ENCODE measurements around the gene NAT8L.

NAT8L gene

DNA sequence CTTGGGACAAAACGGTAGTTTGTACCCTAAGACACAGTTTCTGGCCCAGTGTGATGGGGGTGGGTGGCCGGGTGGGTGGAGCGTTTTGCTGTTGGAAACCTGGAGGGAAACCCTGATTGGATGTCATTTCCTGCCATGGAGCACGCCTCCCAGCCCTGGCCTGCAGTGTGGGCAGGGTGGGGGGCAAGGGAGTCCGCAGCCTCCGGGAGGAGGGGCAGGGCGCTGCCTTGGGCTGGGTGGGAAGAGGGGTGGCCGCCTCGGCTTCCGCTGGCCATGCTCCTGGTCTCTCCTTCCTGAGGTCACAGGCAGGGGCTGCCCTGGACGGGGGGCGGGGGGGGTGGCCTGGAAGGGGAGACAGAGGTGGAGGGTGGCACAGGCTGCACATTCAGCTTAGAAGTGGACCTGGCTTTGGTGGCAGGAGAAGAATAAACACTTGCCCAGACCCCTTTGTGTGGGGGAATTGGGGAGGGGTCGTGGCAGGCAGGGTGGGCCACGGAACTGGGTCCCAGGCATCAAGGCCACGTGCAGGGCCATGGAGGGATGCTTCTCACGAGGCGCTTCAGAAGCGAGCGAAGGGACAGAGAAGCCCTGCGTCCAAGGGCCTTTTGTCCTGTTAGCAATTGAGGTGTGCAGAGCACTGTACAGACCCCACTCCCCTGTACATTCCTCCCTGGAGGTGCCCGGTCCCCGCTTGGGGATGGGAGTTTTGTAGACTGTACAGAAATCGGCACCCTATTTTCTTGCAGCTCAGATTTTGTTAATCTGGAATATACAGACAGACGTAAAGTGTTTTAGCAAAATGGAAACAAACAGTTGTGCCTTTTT, 6.2 kb downstream of the NAT8L start:
- DNase-seq, result no peak

GRCh38 chr4:2066011-2066551, 7.0 kb downstream of the NAT8L start:
- no peak for DNase-seq

DNA sequence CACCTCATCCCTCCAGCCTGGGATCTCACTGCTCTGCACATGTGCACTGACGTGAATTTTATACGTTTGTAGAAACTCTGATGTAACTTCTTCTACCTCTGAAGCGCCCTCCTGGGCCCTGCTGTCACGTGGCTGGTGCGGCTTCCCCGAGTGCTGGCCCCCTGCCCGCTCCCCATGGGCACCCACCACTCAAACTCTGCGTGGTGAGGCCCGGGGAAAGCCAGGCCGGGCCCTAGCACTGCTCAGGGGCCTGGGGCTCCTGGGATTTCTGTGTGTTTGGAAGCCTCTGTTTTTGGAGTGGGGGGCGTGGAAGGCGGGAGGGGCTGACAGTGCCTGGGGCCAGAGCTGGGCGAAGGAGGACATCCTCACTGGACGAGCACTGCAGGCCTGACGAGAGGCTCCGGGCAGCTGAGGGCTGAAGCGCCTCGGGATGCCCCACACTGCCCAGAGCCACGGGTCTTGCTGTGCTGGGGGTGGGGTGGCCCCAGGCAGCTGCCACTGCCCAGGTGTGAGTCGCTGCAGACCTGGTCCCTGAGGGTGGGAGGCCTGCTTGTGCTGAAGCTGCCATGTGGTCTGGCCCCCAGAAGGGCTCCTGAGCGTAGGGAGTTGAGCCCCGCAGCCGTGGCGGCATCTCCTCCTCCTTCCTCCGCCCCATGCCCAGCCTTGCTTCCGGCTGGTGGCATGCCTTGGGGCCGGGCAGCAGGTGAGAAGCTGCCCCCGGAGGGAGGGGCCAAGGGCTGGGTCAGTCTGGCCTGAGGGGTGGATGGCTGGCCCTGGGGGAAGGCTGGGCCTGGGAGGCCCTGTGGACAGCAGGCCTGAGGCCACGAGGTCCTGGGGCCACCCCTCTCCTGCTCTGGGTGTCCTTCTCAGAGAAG, 7.7 kb downstream of the NAT8L start:
- DNase-seq, result no peak

- no peak for DNase-seq
Measured at GRCh38 chr4:2067446-2068197, 8.5 kb downstream of the NAT8L start.

GRCh38 chr4:2068198-2068470, 9.0 kb downstream of the NAT8L start:
- DNase-seq, result no peak

DNA sequence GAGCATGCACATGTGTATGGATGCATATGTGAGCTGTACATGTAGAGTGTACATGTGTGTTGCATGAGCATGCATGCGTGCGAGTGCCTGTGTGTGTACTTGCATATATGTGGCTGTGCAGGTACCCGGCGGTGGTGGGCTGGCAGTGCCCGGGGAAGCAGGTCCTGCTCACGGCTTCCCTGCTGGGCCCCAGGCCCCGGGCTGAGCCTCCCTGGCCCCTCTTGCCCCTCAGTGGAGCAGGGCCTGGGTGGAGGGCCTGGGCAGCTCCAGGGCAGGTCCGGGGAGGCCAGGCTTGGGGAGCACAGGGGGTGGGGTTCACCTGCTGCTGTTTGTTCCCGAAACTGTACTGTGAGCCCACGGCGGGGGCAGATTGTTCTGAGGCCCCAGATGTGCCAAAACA, 9.4 kb downstream of the NAT8L start:
- DNase-seq, result no peak

GRCh38 chr4:2069161-2069971, 10.2 kb downstream of the NAT8L start:
- DNase-seq, result no peak

DNA sequence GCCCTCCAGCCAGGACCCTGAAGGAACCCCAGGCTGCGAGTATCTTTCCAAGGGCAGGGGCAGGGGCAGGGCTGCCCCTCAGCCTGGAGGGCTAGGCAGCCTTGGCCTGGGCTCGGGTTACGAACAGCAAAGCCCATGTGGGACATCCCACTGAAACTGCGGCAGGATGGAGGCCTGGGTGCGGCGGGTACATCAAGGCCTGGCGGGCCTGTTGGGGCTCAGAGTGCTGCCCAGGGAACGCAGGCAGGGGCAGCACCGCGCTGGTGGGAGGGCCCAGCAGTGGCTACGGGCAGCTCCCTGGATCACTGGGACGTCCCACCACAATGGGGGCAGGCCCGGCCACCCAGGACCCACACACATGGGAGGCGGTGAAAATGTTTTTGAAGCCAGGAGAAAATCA, 10.9 kb downstream of the NAT8L start:
- DNase-seq, result no peak

- no peak for DNase-seq
Measured at GRCh38 chr4:2070421-2071251, 11.5 kb downstream of the NAT8L start.

GRCh38 chr4:2071252-2071911, 12.3 kb downstream of the NAT8L start:
- no peak for DNase-seq

DNA sequence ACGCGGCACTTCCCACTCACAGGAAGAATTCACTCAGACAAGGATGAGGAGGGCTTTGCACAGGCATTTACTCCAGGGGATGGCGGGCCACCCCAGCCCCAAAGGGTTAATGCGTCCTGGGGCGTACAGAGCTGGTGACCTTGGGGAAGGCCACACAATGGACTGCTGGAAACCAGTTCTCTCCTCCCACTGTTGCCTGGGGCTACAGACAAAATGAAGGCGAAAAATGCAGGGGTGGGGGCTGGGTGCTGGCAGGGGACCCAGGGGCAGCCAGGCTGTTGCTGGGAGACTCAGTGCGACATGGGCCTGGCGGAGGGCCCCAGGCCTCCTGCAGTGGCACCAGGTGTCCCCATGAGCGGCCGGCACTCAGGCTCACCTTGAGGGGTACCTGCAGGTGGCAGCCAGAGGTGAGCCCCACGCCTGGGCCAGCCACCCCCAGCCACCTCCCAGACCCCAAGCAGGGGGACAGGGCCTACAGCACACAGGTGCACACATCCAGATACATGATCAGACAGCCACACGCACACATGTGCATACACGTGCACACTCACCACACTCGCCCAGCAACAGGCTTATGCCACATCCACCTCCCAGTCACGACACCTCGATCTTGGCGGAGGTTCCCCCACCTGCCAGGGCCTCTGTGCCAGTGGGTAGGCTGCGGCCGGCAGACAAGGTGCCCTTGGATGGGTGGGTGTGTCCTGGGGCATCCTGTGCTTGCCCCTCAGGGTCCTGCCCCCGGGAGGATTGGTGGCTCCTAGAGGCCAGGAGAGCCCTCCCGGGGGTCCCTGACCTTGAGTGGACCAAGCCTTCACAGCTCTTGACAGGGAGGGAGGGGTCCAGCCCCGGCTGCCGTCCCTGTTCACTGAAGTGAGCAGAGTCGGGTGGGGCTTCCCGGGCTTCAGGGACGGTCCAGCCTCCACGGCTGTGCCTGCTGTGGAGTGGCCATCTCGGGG, 13.1 kb downstream of the NAT8L start:
- DNase-seq, result no peak

DNA sequence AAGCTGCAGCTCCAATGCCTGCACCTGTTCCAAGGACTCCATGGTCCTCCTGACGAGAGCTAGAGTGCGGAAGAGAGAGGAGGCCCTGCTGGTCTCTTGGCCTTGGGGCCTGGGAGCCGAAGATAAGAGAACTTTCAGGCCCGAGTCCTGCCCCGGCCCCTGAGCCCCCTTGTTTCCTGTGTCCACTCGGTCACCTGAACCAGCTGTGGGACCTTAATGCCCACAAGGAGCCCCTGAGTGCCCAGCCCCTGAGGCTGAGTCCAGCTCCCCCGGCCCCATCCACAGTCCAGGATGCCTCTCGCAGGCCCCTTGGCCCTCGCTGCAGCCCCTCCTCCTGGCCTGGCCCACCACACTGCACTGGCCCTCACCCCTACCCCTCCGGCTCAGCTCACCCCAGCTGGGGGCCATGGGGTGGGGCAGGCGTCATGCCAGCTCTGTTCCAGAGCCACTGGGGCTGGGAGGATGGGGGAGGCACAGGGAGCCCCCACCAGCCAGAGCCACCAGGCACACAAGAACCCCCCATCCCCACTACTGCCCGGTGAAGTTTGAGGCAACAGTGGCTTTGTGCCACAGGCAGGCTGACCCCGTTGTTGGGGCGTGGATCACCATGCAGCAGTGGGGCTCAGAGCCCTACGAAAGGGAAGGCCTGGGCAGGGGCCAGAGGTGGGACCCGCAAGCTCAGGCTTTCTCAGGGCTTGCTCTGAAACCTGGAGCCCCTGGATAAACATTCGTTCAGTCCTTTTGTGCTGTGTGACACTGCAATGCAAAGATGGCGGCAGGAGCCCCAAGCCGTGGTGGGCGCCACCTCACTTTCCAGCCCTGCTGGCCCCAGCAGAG, 14.1 kb downstream of the NAT8L start:
- no peak for DNase-seq

DNA sequence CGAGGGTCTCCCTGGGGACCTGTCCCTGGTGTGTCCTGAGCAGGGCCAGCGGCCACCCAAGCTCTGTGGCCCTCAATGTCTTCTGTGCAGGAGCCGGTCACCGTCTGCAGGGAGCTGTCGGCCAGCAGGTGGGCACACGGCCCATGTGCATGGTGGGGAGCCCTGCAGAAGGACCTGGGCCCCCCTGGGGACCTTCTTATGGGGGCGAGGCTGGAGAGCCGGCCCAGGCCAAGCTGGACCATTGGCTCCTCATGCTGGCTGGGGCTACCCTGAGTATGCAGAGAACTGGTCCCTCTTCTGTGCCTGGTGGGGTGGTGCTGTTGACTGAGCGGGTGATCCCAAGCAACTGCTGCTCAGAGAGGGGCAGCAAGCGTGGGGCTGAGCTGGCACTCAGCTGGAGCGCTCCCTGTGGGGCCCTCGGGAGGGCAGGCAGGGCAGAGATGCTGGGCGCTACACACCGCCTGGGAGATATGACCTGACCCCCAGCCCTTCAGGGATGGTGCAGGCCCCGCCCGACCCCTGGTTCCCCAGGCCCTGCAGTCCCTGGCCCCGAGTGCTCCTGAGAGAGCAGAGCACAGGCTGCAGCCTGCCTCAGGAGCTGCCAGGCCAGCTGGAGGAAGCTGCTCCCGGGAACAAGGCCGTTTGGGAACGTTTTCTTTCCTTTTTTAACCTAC, 14.8 kb downstream of the NAT8L start:
- no peak for DNase-seq

DNA sequence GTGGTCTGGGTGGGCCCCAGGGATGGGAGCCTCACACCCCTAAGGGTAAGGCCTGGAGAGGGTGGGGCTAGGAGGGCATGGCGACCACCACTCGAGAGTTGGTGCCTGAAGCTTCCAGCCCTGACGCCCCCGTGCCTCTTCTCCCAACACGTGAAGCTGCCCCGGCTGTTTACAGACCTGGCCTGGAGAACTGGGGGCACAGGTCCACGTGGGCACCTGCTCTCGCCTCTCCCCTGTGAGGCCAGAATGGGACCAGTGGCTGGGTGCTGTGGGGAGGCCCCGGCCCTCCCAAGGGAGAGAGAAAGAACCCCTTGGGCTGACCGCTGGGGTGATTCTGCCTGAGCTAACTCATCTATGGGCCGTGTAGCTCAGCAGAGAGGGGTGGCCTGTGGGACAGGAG, 15.5 kb downstream of the NAT8L start:
- no peak for DNase-seq

DNA sequence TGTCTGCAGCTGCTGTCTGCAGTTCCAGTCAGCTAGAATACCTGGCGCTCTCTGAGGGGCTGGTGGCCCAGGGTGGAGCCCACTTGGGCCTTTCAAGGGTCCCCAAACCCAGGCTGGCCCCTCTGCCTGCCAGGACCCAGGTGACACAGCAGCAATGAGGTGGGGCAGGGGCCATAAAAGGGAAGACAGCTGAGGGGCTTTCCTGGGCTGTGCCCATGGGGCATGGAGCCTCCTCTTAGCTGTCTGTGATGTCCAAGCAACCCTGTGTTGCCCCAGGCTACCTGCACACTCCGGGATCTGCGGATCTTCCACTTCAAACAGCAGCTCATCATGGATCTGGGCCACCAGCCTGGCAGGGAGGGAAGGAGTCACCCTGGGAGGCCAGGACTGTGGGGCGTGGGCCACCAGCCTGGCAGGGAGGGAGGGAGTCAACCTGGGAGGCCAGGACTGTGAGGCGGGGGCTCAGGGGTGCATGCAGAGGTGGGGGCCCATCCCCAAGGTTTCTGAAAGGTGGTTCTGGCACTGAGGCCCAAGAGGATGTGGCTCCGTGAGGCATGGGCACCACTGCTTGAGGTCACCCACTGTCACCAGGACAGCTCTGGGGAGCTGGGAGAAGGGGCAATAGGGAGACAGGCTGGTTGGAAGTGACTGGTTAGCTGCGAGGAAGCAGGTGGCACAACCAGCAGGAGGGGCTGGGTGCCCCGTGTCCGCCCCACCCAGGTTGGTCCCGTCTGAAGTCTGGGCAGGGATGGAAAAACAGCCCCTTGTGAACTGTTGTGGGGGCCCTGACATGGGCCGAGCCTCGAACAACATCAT, 16.3 kb downstream of the NAT8L start:
- DNase-seq, result no peak

- DNase-seq, result no peak
Measured at GRCh38 chr4:2075987-2076907, 17.1 kb downstream of the NAT8L start.

Data from GDM1 (cell line).